Transverse colon (tissue), 3 donors: ENCODE measurements around the gene ASPG.

Experiments
- POLR2A ChIP-seq: fragments of 450-650 bp; IDR thresholded peaks from one replicate; pipeline ENCODE4 v1.6.1; 2016; ENCODE audit warnings: antibody characterized with exemption, mild to moderate bottlenecking, moderate library complexity
- TF ChIP-seq, protein P1 (sequence below), 5 experiments: fragments of 200-600 bp in 3 of 5; fragments of 450-650 bp in 2 of 5; sonication (generic) in 3 of 5; IDR thresholded peaks; 1 replicate in 2 of 5; 2 replicates in 3 of 5; pipeline ENCODE4 v1.5.1; 2016 to 2017; ENCODE audit warnings: antibody characterized with exemption in 5 of 5, inconsistent platforms in 3 of 5, mild to moderate bottlenecking in 2 of 5, moderate library complexity in 1 of 5

DNA sequence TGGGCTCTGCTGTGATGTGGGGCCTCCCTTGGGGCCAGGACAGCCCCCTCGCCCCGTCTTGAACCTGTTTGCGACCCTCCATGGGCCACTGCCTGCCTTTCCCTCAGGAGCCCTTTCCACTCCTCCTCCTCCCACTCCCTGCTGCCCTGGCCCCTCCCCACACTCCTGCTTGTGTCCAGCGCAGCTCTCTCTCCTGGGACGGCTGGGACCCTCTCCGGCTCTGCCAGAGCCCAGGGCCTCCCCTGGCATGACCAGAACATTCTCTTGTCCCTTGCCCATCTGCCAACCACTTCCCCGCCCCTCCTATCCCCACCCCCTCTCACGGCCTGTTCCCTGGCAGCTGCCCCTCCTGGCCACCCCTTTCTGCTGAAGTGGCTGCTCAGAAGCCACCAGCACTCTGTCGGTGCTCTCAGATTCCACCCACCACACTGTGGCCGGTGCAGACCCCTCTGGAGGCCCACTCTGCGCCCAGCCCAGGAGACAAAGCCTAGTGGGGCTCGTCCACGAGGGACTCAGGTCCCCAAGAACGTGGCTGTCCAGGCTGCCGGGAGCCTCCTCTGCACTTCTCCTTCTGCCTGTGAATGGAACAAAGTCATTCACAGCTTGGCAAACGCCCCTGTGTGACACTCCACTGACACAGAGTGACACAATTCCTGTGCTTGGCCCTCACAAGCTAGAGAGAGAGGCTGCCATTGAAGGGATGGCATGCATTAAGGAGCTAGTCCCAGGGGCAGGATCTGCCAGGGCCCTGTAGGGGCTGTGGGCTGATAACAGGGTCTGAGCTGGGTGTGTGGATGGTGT, 1.4 kb downstream of the ASPG start:
- TF ChIP-seq, protein P1, sequence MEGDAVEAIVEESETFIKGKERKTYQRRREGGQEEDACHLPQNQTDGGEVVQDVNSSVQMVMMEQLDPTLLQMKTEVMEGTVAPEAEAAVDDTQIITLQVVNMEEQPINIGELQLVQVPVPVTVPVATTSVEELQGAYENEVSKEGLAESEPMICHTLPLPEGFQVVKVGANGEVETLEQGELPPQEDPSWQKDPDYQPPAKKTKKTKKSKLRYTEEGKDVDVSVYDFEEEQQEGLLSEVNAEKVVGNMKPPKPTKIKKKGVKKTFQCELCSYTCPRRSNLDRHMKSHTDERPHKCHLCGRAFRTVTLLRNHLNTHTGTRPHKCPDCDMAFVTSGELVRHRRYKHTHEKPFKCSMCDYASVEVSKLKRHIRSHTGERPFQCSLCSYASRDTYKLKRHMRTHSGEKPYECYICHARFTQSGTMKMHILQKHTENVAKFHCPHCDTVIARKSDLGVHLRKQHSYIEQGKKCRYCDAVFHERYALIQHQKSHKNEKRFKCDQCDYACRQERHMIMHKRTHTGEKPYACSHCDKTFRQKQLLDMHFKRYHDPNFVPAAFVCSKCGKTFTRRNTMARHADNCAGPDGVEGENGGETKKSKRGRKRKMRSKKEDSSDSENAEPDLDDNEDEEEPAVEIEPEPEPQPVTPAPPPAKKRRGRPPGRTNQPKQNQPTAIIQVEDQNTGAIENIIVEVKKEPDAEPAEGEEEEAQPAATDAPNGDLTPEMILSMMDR (IDR thresholded peaks at IDR 0.05) = no peak
- TF ChIP-seq POLR2A = peak; percentile 14
